Chondrocyte (in vitro differentiated cells): ENCODE results near the gene TMIGD1. TPM values are rescaled to one million over a fixed set of nuclear protein-coding genes. Genes with fewer than 3 reads are reported as not detected.

Experiments
- DNase-seq: peaks from one replicate; pipeline ENCODE4 v3.0.0; 2021; ENCODE audit warnings: mixed read lengths, low spot score
- H3K27ac Mint-ChIP-seq: one replicate; pipeline ENCODE4 v1.8.0; 2021; ENCODE audit warnings: mild to moderate bottlenecking, moderate library complexity, mixed read lengths; ENCODE audit not compliant: unreplicated experiment
- H3K27me3 Mint-ChIP-seq: 2 replicates; pipeline ENCODE4 v1.8.0; 2021; ENCODE audit warnings: low read depth, mixed read lengths
- H3K36me3 Mint-ChIP-seq: 2 replicates; pipeline ENCODE4 v1.8.0; 2021; ENCODE audit warnings: low read depth, mixed read lengths
- H3K4me1 Mint-ChIP-seq: 2 replicates; pipeline ENCODE4 v1.8.0; 2021; ENCODE audit warnings: low read depth, mild to moderate bottlenecking, mixed read lengths
- H3K4me3 Mint-ChIP-seq: one replicate; pipeline ENCODE4 v1.8.0; 2021; ENCODE audit warnings: mild to moderate bottlenecking, moderate library complexity, mixed read lengths; ENCODE audit not compliant: unreplicated experiment
- H3K9me3 Mint-ChIP-seq: 2 replicates; pipeline ENCODE4 v1.8.0; 2021; ENCODE audit warnings: low read depth, mixed read lengths
- CTCF ChIP-seq: fragments of 200-600 bp; sonication (generic); IDR thresholded peaks from 2 replicates; pipeline ENCODE4 v1.5.0; 2021; ENCODE audit warnings: antibody characterized with exemption, mild to moderate bottlenecking, moderate library complexity
- total RNA-seq: library from RNA; stranded (reverse); gene quantifications from 3 replicates; pipeline ENCODE4 v1.2.1, GENCODE V29; 2021

TMIGD1 gene
- total RNA-seq, 1 donor from 2014 or later = not detected

- Mint-ChIP-seq H3K27ac (no peak overlapping the region), H3K36me3 (no peaks in the 10 kb centered on the region), H3K4me3 (no peak overlapping the region), H3K27me3 (no peaks in the 10 kb centered on the region), H3K4me1 (peaks cover 30% of the 10 kb centered on the region), H3K9me3 (no peaks in the 10 kb centered on the region)
- TF ChIP-seq CTCF = peak; percentile 80
- no peak for DNase-seq
Measured at GRCh38 chr17:30336369-30337171, 2.7 kb upstream of the TMIGD1 start.

GRCh38 chr17:30334421-30334820 is 564 bp upstream of the TMIGD1 start:
- Mint-ChIP-seq H3K9me3 (no peaks in the 10 kb centered on the region), H3K36me3 (no peaks in the 10 kb centered on the region), H3K27me3 (peaks cover 1% of the 10 kb centered on the region), H3K4me1 (peaks cover 12% of the 10 kb centered on the region), H3K27ac (no peak overlapping the region), H3K4me3 (no peak overlapping the region)
- DNase-seq = no peak
- TF ChIP-seq CTCF = no peak

GRCh38 chr17:30332057-30332542 is 1.8 kb downstream of the TMIGD1 start:
- Mint-ChIP-seq H3K27ac (no peak overlapping the region), H3K9me3 (no peaks in the 10 kb centered on the region), H3K36me3 (no peaks in the 10 kb centered on the region), H3K4me1 (peaks cover 10% of the 10 kb centered on the region), H3K4me3 (no peak overlapping the region), H3K27me3 (peaks cover 5% of the 10 kb centered on the region)
- TF ChIP-seq CTCF = no peak
- DNase-seq = no peak

GRCh38 chr17:30326809-30327208 is 7.0 kb downstream of the TMIGD1 start:
- Mint-ChIP-seq H3K27me3 (peaks cover 5% of the 10 kb centered on the region), H3K4me3 (no peak overlapping the region), H3K27ac (no peak overlapping the region), H3K9me3 (no peaks in the 10 kb centered on the region), H3K36me3 (no peaks in the 10 kb centered on the region), H3K4me1 (peaks cover 13% of the 10 kb centered on the region)
- no peak for TF ChIP-seq CTCF
- no peak for DNase-seq

- Mint-ChIP-seq H3K27ac (no peak overlapping the region), H3K36me3 (no peaks in the 10 kb centered on the region), H3K4me3 (no peak overlapping the region), H3K9me3 (no peaks in the 10 kb centered on the region), H3K4me1 (peaks cover 12% of the 10 kb centered on the region), H3K27me3 (peaks cover 5% of the 10 kb centered on the region)
- no peak for DNase-seq
- TF ChIP-seq CTCF = no peak
Measured at GRCh38 chr17:30324723-30325122, 9.1 kb downstream of the TMIGD1 start.
